DLD1 (cell line): ENCODE measurements around the gene UBE2L6.

ENCODE experiments used
- in situ Hi-C: cut with HindIII; loops from 2 replicates; pipeline ENCODE4 v1.10.0; 2017; ENCODE audit warnings: low sequenced_read_pairs

Gene UBE2L6

DNA sequence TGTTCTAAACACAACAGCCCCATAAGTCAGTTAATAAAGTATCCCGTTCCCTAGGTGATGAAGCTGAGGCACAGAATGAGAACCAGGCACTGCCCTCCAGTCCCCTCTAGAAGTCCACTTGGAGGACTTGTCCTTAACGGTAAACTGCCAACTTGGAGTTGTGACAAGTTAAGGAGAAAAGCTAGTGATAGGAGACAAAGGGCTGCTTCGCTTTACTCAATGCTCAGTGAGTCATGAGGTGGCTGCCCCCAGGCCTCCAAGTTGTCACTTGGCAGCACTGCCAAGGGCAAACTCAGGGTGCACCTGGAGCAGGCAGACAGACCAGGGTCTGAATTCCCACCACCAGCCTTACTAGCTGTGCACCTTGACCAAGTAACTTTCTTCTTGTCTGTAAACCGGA, 65.5 kb downstream of the UBE2L6 start:
- in situ Hi-C loops = no loop called here
